Osteoblast (primary cell): Measurements from ENCODE around the gene TSPAN17. TPM values are rescaled to one million over a fixed set of nuclear protein-coding genes. Genes with fewer than 3 reads are reported as not detected.

Experiments
- DNase-seq: peaks from one replicate; pipeline ENCODE4 v3.0.0; 2011; ENCODE audit warnings: low spot score, mixed read lengths; ENCODE audit not compliant: insufficient read length; ENCODE audit errors: missing footprints
- H2AFZ ChIP-seq: 2 replicates; pipeline ENCODE4 v1.6.0; 2011; ENCODE audit warnings: mild to moderate bottlenecking, low read length
- H3K27ac ChIP-seq: 2 replicates; pipeline ENCODE4 v1.5.1; 2011; ENCODE audit warnings: mild to moderate bottlenecking, low read depth, low read length, moderate library complexity
- H3K27me3 ChIP-seq: 2 replicates; pipeline ENCODE4 v1.6.0; 2012; ENCODE audit warnings: mild to moderate bottlenecking, control low read depth, inconsistent platforms, low read length, moderate library complexity; ENCODE audit not compliant: insufficient read depth
- H3K36me3 ChIP-seq: 2 replicates; pipeline ENCODE4 v1.5.1; 2011; ENCODE audit warnings: mild to moderate bottlenecking, low read length, control low read depth, moderate library complexity; ENCODE audit not compliant: insufficient read depth
- H3K4me1 ChIP-seq: 2 replicates; pipeline ENCODE4 v1.5.1; 2011; ENCODE audit warnings: mild to moderate bottlenecking, low read length, control low read depth, moderate library complexity; ENCODE audit not compliant: insufficient read depth
- H3K4me2 ChIP-seq: 2 replicates; pipeline ENCODE4 v1.6.0; 2011; ENCODE audit warnings: mild to moderate bottlenecking, low read length; ENCODE audit not compliant: insufficient read depth
- H3K4me3 ChIP-seq: fragments of 200-600 bp; sonication (generic); 3 replicates; pipeline ENCODE4 v1.5.1; 2012; ENCODE audit warnings: mild to moderate bottlenecking, low read length, inconsistent platforms; ENCODE audit not compliant: insufficient read depth
- H3K79me2 ChIP-seq: 2 replicates; pipeline ENCODE4 v1.6.0; 2012; ENCODE audit warnings: mild to moderate bottlenecking, low read length, control low read depth, inconsistent platforms; ENCODE audit not compliant: insufficient read depth
- H3K9me3 ChIP-seq: 2 replicates; pipeline ENCODE4 v1.5.1; 2011; ENCODE audit warnings: low read depth, low read length, control low read depth
- H4K20me1 ChIP-seq: 2 replicates; pipeline ENCODE4 v1.6.0; 2012; ENCODE audit warnings: mild to moderate bottlenecking, low read length, control low read depth; ENCODE audit not compliant: insufficient read depth
- total RNA-seq: library from RNA; depleted of rRNA; stranded (reverse); fragments of >200 nt; gene quantifications from 2 replicates; pipeline ENCODE4 v1.2.3, GENCODE V29; 2012
- TF ChIP-seq, protein P1 (sequence below): IDR thresholded peaks from 2 replicates; pipeline ENCODE4 v1.5.1; 2011; ENCODE audit warnings: mild to moderate bottlenecking, low read depth, low read length, moderate library complexity; ENCODE audit errors: extremely low read depth

Gene TSPAN17
- total RNA-seq, 1 donor = 26.1 TPM

DNA sequence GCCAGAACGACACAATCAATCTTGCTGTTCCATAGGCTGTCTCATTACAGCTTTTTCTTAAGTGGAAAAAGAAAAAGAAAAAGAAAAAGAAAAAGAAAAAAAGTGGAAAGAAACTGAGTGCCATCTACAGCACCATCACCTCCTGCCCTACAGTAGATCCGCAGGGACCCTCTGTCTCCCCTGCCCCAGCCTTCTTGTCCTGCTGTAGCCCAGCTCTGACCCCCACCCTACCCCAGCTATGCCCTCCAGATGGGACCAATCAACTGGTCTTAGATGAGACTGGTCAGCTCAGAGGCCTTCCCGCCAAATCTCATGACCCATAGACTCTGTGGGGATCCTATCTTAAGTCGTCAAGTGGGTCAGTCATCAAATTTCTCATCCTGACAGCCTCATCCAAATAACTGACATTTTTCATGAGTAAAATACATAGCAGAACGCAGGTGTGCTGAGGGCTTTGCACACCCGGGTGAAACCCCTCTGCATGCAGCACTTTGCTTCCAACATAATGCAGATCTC, 34.8 kb downstream of the TSPAN17 start:
- TF ChIP-seq, protein P1, sequence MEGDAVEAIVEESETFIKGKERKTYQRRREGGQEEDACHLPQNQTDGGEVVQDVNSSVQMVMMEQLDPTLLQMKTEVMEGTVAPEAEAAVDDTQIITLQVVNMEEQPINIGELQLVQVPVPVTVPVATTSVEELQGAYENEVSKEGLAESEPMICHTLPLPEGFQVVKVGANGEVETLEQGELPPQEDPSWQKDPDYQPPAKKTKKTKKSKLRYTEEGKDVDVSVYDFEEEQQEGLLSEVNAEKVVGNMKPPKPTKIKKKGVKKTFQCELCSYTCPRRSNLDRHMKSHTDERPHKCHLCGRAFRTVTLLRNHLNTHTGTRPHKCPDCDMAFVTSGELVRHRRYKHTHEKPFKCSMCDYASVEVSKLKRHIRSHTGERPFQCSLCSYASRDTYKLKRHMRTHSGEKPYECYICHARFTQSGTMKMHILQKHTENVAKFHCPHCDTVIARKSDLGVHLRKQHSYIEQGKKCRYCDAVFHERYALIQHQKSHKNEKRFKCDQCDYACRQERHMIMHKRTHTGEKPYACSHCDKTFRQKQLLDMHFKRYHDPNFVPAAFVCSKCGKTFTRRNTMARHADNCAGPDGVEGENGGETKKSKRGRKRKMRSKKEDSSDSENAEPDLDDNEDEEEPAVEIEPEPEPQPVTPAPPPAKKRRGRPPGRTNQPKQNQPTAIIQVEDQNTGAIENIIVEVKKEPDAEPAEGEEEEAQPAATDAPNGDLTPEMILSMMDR = no peak
- peaks cover 60% of the 10 kb centered on the region for H3K27me3 ChIP-seq

DNA sequence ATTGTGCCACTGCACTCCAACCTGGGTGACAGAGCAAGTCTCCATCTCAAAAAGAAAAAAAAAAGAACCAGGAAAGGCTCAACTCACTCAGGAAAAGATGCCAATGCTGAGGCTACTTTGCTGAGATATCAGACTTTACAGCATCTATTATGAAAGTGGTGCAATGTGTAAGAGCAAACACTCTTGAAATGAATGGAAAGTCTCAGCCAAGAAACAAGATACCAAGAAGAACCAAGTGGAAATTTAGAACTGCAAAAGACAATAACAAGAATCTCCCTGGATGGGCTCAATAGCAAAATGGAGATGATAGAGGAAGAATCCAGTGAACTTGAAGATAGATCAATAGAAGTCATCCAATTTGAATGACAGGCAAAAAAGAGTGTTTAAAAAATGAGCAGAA, 37.7 kb downstream of the TSPAN17 start:
- Histone ChIP-seq H3K4me1 (no peaks in the 10 kb centered on the region), H3K4me3 (no peak overlapping the region), H2AFZ (no peak overlapping the region), H3K27me3 (peaks cover 57% of the 10 kb centered on the region), H3K27ac (no peak overlapping the region), H3K4me2 (no peak overlapping the region), H3K36me3 (no peaks in the 10 kb centered on the region), H3K9me3 (peaks cover 4% of the 10 kb centered on the region), H4K20me1 (no peaks in the 10 kb centered on the region), H3K79me2 (no peaks in the 10 kb centered on the region)
- TF ChIP-seq, protein P1 = no peak
- DNase-seq = peak; percentile 23

More for the DNA sequence above, 34.8 kb downstream of the TSPAN17 start:
- H2AFZ ChIP-seq = no peak overlapping the region
- H4K20me1 ChIP-seq = no peaks in the 10 kb centered on the region
- no peaks in the 10 kb centered on the region for H3K79me2 ChIP-seq
- no peak overlapping the region for H3K4me3 ChIP-seq
- no peaks in the 10 kb centered on the region for H3K4me1 ChIP-seq
- no peaks in the 10 kb centered on the region for H3K9me3 ChIP-seq
- no peaks in the 10 kb centered on the region for H3K36me3 ChIP-seq
- H3K4me2 ChIP-seq = no peak overlapping the region
- DNase-seq = peak; percentile 66
- H3K27ac ChIP-seq = no peak overlapping the region

DNA sequence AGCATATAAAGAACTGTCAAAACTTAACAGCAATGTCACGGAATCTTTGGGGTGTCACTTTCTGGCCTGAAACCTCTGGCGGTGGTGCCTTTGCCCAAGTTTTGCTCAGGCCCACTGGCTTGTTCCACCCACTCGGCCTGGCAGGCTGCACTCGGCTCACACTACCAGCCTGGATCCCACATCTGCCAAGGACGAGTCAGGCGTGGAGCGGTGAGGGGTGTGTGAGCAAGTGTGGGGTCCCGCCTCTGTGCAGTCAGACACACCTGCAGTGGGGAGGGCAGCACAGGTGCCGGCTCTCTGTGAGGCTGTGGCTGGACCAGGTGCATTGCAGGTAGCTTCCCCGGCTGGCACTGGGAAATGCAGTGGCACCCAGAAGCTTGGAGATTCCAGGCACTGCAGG, 40.0 kb downstream of the TSPAN17 start:
- Histone ChIP-seq H3K79me2 (no peaks in the 10 kb centered on the region), H2AFZ (no peak overlapping the region), H3K27me3 (peaks cover 49% of the 10 kb centered on the region), H3K9me3 (peaks cover 4% of the 10 kb centered on the region), H4K20me1 (no peaks in the 10 kb centered on the region), H3K4me2 (no peak overlapping the region), H3K27ac (no peak overlapping the region), H3K36me3 (no peaks in the 10 kb centered on the region), H3K4me1 (no peaks in the 10 kb centered on the region), H3K4me3 (no peak overlapping the region)
- DNase-seq = no peak
- TF ChIP-seq, protein P1 = no peak

DNA sequence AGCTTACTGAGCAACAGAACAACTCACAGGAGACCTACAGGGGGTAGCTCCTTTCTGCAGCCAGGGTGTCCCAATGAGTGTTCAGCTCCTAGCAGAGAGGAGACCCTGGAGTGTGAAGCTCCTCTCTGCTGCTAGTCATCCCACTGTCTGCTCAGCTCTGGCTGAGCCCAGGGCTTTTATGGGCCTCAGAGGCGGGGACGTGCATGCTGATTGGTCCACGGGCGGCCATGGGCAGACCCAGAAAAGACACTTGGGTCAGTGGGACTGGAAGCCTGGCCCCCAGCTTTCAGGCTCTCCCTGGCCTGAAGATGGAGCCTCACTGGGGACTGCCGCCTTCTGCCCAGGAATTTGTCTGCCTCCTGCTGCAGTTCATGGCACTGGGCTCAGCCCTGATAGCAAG, 40.6 kb downstream of the TSPAN17 start:
- Histone ChIP-seq H3K27ac (no peak overlapping the region), H3K9me3 (peaks cover 4% of the 10 kb centered on the region), H3K79me2 (no peaks in the 10 kb centered on the region), H3K36me3 (no peaks in the 10 kb centered on the region), H2AFZ (no peak overlapping the region), H3K4me1 (no peaks in the 10 kb centered on the region), H3K4me2 (no peak overlapping the region), H4K20me1 (no peaks in the 10 kb centered on the region), H3K4me3 (no peak overlapping the region), H3K27me3 (peaks cover 51% of the 10 kb centered on the region)
- no peak for DNase-seq
- TF ChIP-seq, protein P1 = no peak
